ENCODE measurements around the gene RRBP1. TPM values are rescaled to one million over a fixed set of nuclear protein-coding genes. Genes with fewer than 3 reads are reported as not detected.

RRBP1 gene
- total RNA-seq, 1 donor from 2014 or later: 65.0 TPM

DNA sequence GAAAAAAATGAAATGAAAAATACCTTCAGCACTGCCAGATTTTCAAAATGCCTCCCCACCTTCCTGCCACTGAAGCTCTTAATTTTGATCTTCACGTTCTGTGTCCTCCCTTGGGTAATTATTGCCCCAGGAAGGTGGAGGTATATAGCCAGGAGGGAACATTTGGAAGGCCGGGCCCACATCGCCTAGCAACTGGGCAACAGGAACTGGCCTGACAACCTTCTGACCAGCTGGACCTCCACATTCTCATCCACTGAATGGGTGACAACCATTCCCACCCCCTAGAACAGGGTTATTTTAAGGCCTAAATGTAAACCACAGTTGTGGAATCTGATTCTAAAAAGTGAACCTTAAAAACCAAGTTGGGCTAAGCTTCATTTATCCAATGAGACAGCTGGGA, 3.2 kb downstream of the RRBP1 start:
- FAIRE-seq: no peak
- H3K4me3 ChIP-seq (ENCODE audit: low read depth, low read length): no peak overlapping the region
- H3K36me3 ChIP-seq (ENCODE audit: control insufficient read depth, insufficient read depth, low read length): peaks cover 5% of the 10 kb centered on the region
- no peak for DNase-seq (ENCODE audit: low read depth)
- TF ChIP-seq, protein P1, sequence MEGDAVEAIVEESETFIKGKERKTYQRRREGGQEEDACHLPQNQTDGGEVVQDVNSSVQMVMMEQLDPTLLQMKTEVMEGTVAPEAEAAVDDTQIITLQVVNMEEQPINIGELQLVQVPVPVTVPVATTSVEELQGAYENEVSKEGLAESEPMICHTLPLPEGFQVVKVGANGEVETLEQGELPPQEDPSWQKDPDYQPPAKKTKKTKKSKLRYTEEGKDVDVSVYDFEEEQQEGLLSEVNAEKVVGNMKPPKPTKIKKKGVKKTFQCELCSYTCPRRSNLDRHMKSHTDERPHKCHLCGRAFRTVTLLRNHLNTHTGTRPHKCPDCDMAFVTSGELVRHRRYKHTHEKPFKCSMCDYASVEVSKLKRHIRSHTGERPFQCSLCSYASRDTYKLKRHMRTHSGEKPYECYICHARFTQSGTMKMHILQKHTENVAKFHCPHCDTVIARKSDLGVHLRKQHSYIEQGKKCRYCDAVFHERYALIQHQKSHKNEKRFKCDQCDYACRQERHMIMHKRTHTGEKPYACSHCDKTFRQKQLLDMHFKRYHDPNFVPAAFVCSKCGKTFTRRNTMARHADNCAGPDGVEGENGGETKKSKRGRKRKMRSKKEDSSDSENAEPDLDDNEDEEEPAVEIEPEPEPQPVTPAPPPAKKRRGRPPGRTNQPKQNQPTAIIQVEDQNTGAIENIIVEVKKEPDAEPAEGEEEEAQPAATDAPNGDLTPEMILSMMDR (IDR thresholded peaks at IDR 0.05; ENCODE audit: insufficient read depth, low read length, severe bottlenecking): no peak
- peaks cover 11% of the 10 kb centered on the region for H3K27me3 ChIP-seq (ENCODE audit: control insufficient read depth, insufficient read depth, low read length)

DNA sequence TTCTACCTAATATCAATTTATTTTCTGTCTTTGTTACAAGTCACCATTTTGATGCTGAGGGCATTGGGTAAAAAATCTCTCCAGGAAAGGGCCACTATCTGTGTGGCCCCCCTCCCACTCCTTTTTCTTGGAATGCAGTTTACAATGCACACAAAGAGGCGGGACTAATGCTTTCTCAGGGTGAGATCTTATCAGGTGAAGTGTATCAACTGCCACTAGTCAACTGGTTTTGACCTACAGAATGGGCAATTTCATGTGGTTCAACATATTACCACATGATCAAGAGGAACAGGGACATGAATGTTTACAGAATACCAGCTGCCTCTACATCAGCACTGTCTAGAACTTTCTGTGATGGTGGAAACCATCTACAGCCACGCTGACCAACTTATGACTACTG, 3.7 kb downstream of the RRBP1 start:
- H3K27me3 ChIP-seq (ENCODE audit: control insufficient read depth, insufficient read depth, low read length): peaks cover 5% of the 10 kb centered on the region
- H3K36me3 ChIP-seq (ENCODE audit: control insufficient read depth, insufficient read depth, low read length): peaks cover 5% of the 10 kb centered on the region
- TF ChIP-seq, protein P1 (IDR thresholded peaks at IDR 0.05; ENCODE audit: insufficient read depth, low read length, severe bottlenecking): no peak
- FAIRE-seq (no peak), DNase-seq (ENCODE audit: low read depth) (no peak)
- no peak overlapping the region for H3K4me3 ChIP-seq (ENCODE audit: low read depth, low read length)

DNA sequence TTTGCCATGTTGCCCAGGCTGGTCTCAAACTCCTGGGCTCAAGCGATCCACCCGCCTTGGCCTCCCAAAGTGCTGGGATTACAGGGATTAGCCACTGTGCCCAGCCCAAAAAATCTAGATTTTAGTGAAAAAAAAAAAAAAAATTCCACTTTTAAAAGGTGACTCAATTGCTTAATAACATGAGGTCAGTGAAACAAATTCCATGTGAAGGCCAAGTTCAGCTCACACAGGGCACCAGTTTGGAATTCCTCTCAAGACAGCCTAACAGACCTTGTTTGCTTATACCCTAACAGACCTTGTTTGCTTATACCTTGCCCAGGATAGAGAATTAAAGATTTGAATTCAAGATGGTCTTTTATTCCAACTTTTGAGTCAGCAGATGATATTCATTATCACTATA, 5.1 kb downstream of the RRBP1 start:
- DNase-seq (ENCODE audit: low read depth) (no peak), FAIRE-seq (no peak)
- Histone ChIP-seq H3K27me3 (ENCODE audit: control insufficient read depth, insufficient read depth, low read length) (no peaks in the 10 kb centered on the region), H3K36me3 (ENCODE audit: control insufficient read depth, insufficient read depth, low read length) (peaks cover 6% of the 10 kb centered on the region), H3K4me3 (ENCODE audit: low read depth, low read length) (no peak overlapping the region)
- TF ChIP-seq, protein P1 (IDR thresholded peaks at IDR 0.05; ENCODE audit: insufficient read depth, low read length, severe bottlenecking): no peak

DNA sequence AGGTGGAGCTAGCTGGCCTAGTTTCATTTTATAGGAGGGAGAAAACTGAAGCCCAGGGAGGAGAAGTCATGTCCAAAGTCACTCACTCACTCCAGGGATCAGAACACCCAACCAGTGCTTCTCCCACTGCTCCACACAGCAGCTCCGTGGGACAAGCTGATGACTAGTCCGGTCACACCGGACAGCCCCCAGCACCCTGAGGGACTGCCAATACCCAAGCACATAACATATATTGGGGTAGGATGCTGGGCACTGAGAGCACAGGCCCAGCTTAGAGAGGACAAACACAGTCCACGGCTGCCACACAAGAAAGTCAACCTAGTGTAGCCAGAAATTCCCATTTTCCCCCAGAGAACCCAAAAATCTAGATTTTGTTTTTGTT, 5.7 kb downstream of the RRBP1 start:
- no peak for FAIRE-seq
- H3K36me3 ChIP-seq (ENCODE audit: control insufficient read depth, insufficient read depth, low read length): peaks cover 6% of the 10 kb centered on the region
- H3K4me3 ChIP-seq (ENCODE audit: low read depth, low read length): no peak overlapping the region
- TF ChIP-seq, protein P1 (IDR thresholded peaks at IDR 0.05; ENCODE audit: insufficient read depth, low read length, severe bottlenecking): no peak
- no peak for DNase-seq (ENCODE audit: low read depth)
- H3K27me3 ChIP-seq (ENCODE audit: control insufficient read depth, insufficient read depth, low read length): no peaks in the 10 kb centered on the region

DNA sequence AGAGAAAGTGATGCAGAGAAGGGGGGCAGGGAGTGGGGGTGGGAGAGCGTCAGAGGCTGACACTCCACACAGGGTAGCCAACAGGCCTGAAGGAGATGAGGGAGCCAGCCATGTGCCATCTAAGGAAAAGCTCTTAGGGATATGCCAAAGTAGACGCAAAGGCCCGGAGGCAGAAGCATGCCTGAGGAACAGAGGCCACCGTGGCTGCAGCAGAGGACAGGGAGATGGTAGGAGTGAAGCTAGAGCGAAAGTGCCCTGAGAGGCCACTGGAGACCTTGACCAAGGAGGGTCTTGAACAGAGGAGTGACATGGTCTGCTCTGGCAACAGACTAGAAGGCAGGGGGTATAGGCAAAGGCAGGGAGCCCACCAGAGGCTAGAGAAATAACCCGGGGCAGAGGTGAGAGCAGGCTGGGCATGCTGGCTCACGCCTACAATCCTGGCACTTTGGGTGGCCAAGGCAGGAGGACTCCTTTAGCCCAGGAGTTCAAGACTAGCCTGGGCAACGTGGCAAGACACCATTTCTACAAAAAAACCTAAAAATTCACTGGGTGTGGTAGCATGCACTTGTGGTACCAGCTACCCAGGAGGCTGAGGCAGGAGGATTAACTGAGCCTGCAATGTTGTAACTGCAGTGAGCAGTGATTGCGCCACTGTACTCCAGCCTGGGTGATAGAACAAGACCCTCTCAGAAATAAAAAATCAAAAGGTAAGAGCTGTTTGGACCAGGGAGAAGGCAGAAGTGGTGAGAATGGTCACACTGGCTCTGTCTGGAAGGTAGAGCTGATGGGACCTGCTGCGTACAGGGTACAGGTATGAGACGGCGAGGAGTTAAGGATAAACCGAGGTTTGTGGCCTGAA, 6.3 kb downstream of the RRBP1 start:
- no peak for DNase-seq (ENCODE audit: low read depth)
- H3K4me3 ChIP-seq (ENCODE audit: low read depth, low read length): no peak overlapping the region
- TF ChIP-seq, protein P1 (IDR thresholded peaks at IDR 0.05; ENCODE audit: insufficient read depth, low read length, severe bottlenecking): no peak
- FAIRE-seq: peak; percentile 36
- H3K36me3 ChIP-seq (ENCODE audit: control insufficient read depth, insufficient read depth, low read length): peaks cover 6% of the 10 kb centered on the region
- no peaks in the 10 kb centered on the region for H3K27me3 ChIP-seq (ENCODE audit: control insufficient read depth, insufficient read depth, low read length)
